ENCODE results near the gene SELPLG. TPM values are rescaled to one million over a fixed set of nuclear protein-coding genes. Genes with fewer than 3 reads are reported as not detected.
"Not testable (repeated sequence)": the region's sequence is repeated elsewhere in the genome, so short reads cannot be mapped to it uniquely, and the experiment has no call there.

SELPLG gene
- total RNA-seq, 1 donor from 2014 or later: 2.0 TPM

- DNase-seq: peak; percentile 24
These were observed 4.6 kb upstream of the SELPLG start for GRCh38 chr12:108638141-108638827.

DNA sequence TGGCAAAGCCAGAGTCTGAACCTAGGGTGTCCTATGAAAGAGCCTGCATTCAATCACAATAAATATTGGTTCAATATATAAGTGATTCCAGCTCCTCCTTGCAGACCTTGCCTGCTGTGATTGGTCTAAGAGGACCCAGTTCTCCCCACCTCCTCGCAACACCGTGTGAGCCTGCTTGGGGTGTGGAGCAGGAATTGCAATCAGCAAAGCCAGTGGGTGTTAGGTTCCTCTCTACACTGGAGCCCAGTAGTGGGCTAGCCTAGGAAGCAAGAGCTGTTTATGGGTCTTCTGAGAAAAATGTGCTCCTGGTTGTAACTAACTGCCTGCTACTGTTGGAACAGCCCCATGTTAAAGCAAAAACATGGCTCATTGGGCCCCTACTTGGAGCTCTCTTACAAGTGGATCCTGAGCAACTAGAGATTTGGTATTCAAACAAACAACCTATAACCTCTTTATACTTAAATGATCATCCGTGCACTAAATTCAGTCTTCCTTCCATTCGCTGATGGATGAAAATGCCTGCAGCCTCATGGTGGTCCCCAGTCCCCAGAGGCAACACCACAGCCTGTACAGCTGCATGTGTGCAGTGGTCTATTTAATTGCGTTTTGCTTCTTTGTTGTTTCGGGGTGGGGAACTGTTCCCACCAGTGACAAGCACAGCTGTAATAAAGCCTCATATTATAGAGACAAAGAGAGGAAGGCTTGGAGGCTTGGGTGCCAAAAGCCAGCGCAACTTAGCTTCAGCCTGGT is 3.7 kb upstream of the SELPLG start:
- DNase-seq: no peak

- no peak for DNase-seq
These were observed 2.5 kb upstream of the SELPLG start for GRCh38 chr12:108635997-108636808.

- DNase-seq: no peak
These were observed 1.7 kb upstream of the SELPLG start for GRCh38 chr12:108635201-108635996.

- no peak for DNase-seq
These were observed 652 bp upstream of the SELPLG start for GRCh38 chr12:108634341-108634751.

GRCh38 chr12:108633081-108633533 is 587 bp downstream of the SELPLG start:
- no peak for DNase-seq

- not testable (repeated sequence) for DNase-seq
These were observed 2.4 kb downstream of the SELPLG start for GRCh38 chr12:108631261-108631660.

DNA sequence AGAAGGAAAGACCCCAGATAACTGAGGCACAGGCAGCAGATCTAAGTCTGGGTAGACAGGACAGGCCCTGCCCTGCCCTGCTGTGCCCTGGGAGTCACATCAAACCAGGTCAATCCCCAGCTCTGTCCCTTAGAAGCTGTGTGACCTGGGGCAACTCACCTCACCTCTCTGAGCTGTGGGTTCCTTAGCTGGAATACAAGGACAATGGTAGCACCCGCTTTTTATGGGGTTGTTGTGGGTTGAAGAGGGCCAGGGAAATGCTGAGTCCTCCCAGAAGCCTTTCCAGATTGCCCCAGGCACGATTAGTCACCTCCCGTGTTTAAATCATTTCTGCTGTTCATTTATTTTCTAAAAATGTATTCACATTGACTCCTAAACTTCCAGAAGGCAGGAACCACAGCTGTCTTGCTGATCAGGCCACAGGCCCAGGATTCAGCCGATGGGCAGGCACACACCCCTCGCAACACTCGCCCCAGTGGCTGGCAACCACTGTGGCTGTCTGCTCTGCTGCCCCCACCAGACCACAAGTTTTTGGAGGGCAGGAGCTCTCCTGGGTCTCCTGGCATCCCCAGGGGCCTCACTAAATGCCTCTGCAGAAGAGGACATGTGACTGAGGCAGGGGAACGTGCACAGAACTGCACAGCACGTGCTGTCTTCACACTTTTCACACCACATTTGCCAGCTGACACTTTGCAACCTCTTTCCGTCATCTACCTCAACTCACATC is 3.0 kb downstream of the SELPLG start:
- no peak for DNase-seq

DNA sequence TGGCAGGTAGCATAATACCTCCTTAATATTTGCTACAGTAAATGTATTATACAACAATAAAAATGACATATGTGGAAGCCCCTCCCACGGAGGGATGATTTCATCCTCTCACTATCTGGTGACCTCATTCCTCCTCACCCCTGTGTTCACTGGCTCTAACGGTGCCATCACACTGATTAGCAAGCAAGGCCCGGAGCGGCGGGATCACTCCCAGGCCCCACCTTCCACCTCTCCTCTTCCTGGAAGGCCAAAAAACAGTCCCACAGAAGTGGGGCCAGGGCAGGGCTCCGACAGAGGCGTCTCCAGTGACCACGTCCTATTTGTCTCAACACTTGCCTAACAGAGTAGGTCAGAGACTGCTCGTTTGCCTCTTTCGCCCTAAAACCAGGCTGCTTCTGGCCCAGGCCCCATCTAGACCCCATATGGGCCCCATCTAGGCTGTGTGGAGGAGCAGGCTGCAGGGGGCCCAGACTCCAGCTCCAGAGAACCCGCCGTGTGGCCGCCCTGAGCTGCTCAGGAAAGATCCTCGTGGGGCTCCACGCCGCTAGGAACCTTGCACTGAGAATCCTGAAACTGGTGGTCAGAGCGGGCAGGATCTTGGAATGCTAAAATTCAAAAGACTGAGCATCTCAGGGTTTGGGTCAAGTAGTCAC is 3.7 kb downstream of the SELPLG start:
- no peak for DNase-seq

DNA sequence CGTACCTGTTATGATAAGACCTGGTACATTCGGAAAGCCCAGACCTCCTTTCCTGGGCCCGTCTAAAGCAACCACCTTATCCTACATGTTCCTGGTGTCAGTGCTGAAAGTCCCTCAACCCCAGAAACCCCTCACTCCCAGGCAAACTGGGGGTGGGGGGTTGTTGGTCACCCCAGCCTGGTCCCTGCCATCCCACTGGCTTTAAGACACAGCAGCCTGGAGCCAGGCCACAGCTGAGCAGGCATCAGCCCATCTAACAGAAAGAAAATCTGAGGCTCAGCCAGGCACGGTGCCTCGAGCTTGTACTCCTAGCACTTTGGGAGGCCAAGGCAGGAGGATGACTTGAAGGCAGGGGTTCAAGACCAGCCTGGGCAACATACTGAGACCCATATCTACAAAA is 4.5 kb downstream of the SELPLG start:
- no peak for DNase-seq

DNA sequence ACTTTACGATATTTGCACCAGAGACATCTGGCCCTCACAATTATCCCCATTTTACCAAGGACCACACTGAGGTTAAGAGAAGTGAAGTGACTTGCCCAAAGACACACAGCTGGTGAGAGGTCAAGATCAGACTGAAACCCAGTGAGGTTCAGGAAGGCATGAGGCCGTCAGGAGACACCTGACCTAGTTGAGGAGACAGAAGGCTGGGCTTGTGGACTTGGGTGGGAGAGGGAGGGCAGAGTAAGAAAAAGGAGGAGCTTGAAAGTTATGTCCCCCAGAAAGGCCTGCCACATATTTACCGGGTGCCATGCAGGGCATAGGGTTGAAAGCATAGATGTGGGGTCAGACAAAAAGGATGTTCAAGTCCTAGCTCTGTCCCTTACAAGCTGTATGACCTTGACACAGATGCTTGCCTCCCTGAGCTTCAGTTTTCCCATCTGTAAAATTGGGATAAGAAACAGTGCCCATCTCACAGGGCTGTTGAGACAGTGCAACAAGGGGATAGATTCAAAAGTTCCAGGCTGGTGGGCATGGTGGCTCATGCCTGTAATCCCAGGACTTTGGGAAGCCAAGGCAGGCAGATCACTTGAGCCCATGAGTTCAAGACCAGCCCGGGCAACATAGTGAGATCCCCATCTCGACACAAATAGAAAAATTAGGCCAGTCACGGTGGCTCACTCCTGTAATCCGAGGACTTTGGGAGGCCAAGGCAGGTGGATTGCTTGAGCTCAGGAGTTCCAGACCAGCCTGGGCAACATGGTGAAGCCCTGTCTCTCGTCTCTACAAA is 6.4 kb downstream of the SELPLG start:
- DNase-seq: no peak

- DNase-seq: no peak
These were observed 8.5 kb downstream of the SELPLG start for GRCh38 chr12:108625228-108625627.

GRCh38 chr12:108623577-108623976 is 10.1 kb downstream of the SELPLG start:
- DNase-seq: no peak

DNA sequence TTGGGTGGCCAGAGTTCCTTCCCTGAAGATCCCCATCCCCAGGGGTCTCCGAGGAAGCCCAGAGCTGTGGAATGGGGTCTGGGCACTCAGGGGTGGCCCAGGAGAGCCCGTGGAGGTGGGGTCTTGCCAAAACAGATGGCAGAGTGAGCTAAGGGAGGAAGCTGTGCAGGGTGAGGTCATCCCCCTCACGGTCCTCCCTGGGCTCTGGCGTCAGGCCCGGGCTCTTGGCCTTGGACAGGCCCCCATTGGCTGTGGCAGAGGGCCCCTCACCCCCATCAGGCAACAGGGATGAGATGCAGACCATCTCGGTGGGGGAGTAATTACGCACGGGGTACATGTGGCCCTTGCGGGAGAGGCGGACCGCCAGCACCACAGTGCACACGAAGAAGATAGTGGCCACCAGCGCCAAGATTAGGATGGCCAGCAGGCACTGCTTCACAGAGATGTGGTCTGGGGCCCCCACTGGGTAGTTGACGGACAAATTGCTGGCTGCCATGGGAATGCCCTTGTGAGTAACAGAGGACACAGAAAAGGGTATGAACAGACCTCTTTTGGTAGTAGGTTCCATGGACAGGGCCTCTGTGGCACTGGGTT is 10.7 kb downstream of the SELPLG start:
- DNase-seq: no peak

DNA sequence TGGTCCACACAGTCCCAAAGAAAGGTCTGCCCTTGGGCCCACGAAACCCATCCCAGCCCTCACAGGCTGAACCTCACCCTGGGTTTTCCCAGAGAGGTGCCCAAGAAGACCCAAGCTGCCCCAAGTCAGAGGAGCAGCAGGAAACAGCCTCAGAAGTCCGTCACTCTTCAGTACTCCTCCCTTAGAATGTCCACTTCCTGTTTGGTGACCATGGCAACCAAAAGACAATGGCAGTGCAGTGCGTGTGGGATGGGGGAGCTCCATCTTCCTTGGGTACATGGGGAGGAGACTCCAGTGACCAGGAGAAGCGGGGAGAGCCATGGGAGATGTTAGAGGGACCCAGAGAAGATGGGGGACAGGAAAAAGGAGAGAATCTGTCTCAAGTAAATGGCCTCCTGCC is 11.3 kb downstream of the SELPLG start:
- no peak for DNase-seq

DNA sequence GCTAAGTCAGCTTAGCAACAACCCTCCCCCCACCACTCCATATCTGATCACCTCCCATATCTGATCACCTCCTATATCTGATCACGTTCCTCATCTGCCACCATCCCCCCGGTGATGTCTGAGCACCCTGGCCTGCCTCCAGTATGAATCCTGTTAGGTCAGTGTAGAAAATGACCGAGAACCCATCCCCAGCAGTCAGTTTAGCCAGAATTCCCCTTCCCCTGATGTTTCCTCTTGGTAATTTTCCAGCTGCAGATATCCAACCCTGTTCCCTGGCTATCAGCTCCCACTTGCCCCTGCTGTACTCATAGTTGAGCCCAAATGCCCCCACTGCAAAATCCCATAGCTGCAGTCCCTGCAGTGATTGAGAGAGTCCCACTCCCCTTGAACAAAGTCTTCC is 12.5 kb downstream of the SELPLG start:
- no peak for DNase-seq

- DNase-seq: no peak
These were observed 13.3 kb downstream of the SELPLG start for GRCh38 chr12:108620236-108620879.

- DNase-seq: no peak
These were observed 14.1 kb downstream of the SELPLG start for GRCh38 chr12:108619369-108620160.

All from occipital lobe (tissue), 2 donors.